ENCODE measurements around the gene ARHGAP18. TPM values are rescaled to one million over a fixed set of nuclear protein-coding genes. Genes with fewer than 3 reads are reported as not detected.

Gene ARHGAP18
- total RNA-seq, 1 donor from 2014 or later: 38.6 TPM

- Histone ChIP-seq H4K20me1 (ENCODE audit: insufficient read depth, low read length) (no peaks in the 10 kb centered on the region), H3K4me1 (ENCODE audit: insufficient read depth, low read length) (peaks cover 13% of the 10 kb centered on the region), H3K9me3 (ENCODE audit: insufficient read depth, low read depth, low read length) (no peaks in the 10 kb centered on the region), H3K4me3 (ENCODE audit: insufficient read depth, low read depth, low read length) (no peak overlapping the region), H3K9ac (ENCODE audit: low read length) (no peak overlapping the region), H2AFZ (ENCODE audit: low read depth, low read length) (no peak overlapping the region), H3K36me3 (ENCODE audit: insufficient read depth, low read length) (peaks cover 20% of the 10 kb centered on the region), H3K79me2 (ENCODE audit: insufficient read depth, low read length) (no peaks in the 10 kb centered on the region), H3K27me3 (ENCODE audit: insufficient read depth, low read length) (no peaks in the 10 kb centered on the region), H3K4me2 (ENCODE audit: low read length) (no peak overlapping the region), H3K27ac (ENCODE audit: low read depth, low read length) (no peak overlapping the region)
- H3K36me3 Mint-ChIP-seq (ENCODE audit: low read depth, unreplicated experiment): peaks cover 17% of the 10 kb centered on the region
- H3K27ac Mint-ChIP-seq (ENCODE audit: unreplicated experiment): peak overlapping the region; percentile 31
- TF ChIP-seq EZH2 (IDR thresholded peaks at IDR 0.05; ENCODE audit: insufficient read depth, low read length): no peak
- TF ChIP-seq CTCF (IDR thresholded peaks at IDR 0.05; ENCODE audit: insufficient read depth, low read depth, low read length): no peak
- H3K9me3 Mint-ChIP-seq (ENCODE audit: unreplicated experiment): no peaks in the 10 kb centered on the region
- no peak for FAIRE-seq
- DNase-seq (ENCODE audit: low read depth): no peak
- no peak overlapping the region for H3K4me3 Mint-ChIP-seq (ENCODE audit: unreplicated experiment)
- no peaks in the 10 kb centered on the region for H3K27me3 Mint-ChIP-seq (ENCODE audit: low read depth, unreplicated experiment)
- peaks cover 12% of the 10 kb centered on the region for H3K4me1 Mint-ChIP-seq (ENCODE audit: low read depth, unreplicated experiment)
Measured at GRCh38 chr6:129632172-129632613, 77.8 kb downstream of the ARHGAP18 start.

GRCh38 chr6:129631070-129631469 is 78.9 kb downstream of the ARHGAP18 start:
- Histone ChIP-seq H3K9me3 (ENCODE audit: insufficient read depth, low read depth, low read length) (no peaks in the 10 kb centered on the region), H2AFZ (ENCODE audit: low read depth, low read length) (no peak overlapping the region), H3K9ac (ENCODE audit: low read length) (no peak overlapping the region), H3K4me2 (ENCODE audit: low read length) (no peak overlapping the region), H3K27ac (ENCODE audit: low read depth, low read length) (no peak overlapping the region), H3K4me1 (ENCODE audit: insufficient read depth, low read length) (peaks cover 13% of the 10 kb centered on the region), H3K4me3 (ENCODE audit: insufficient read depth, low read depth, low read length) (no peak overlapping the region), H3K27me3 (ENCODE audit: insufficient read depth, low read length) (no peaks in the 10 kb centered on the region), H3K36me3 (ENCODE audit: insufficient read depth, low read length) (peaks cover 20% of the 10 kb centered on the region), H4K20me1 (ENCODE audit: insufficient read depth, low read length) (no peaks in the 10 kb centered on the region), H3K79me2 (ENCODE audit: insufficient read depth, low read length) (no peaks in the 10 kb centered on the region)
- Mint-ChIP-seq H3K27ac (ENCODE audit: unreplicated experiment) (no peak overlapping the region), H3K27me3 (ENCODE audit: low read depth, unreplicated experiment) (no peaks in the 10 kb centered on the region), H3K9me3 (ENCODE audit: unreplicated experiment) (no peaks in the 10 kb centered on the region), H3K36me3 (ENCODE audit: low read depth, unreplicated experiment) (peaks cover 11% of the 10 kb centered on the region), H3K4me3 (ENCODE audit: unreplicated experiment) (no peak overlapping the region), H3K4me1 (ENCODE audit: low read depth, unreplicated experiment) (peaks cover 12% of the 10 kb centered on the region)
- DNase-seq (ENCODE audit: low read depth) (no peak), FAIRE-seq (no peak)
- no peak for TF ChIP-seq EZH2 (IDR thresholded peaks at IDR 0.05; ENCODE audit: insufficient read depth, low read length)
- no peak for TF ChIP-seq CTCF (IDR thresholded peaks at IDR 0.05; ENCODE audit: insufficient read depth, low read depth, low read length)

- Histone ChIP-seq H3K9me3 (ENCODE audit: insufficient read depth, low read depth, low read length) (no peaks in the 10 kb centered on the region), H3K27me3 (ENCODE audit: insufficient read depth, low read length) (no peaks in the 10 kb centered on the region), H3K4me1 (ENCODE audit: insufficient read depth, low read length) (peaks cover 13% of the 10 kb centered on the region), H3K9ac (ENCODE audit: low read length) (no peak overlapping the region), H3K79me2 (ENCODE audit: insufficient read depth, low read length) (no peaks in the 10 kb centered on the region), H3K36me3 (ENCODE audit: insufficient read depth, low read length) (peaks cover 20% of the 10 kb centered on the region), H3K4me3 (ENCODE audit: insufficient read depth, low read depth, low read length) (no peak overlapping the region), H4K20me1 (ENCODE audit: insufficient read depth, low read length) (no peaks in the 10 kb centered on the region), H2AFZ (ENCODE audit: low read depth, low read length) (no peak overlapping the region), H3K4me2 (ENCODE audit: low read length) (no peak overlapping the region), H3K27ac (ENCODE audit: low read depth, low read length) (no peak overlapping the region)
- no peak for DNase-seq (ENCODE audit: low read depth)
- Mint-ChIP-seq H3K4me3 (ENCODE audit: unreplicated experiment) (no peak overlapping the region), H3K4me1 (ENCODE audit: low read depth, unreplicated experiment) (peaks cover 12% of the 10 kb centered on the region), H3K27me3 (ENCODE audit: low read depth, unreplicated experiment) (no peaks in the 10 kb centered on the region), H3K27ac (ENCODE audit: unreplicated experiment) (no peak overlapping the region), H3K9me3 (ENCODE audit: unreplicated experiment) (no peaks in the 10 kb centered on the region), H3K36me3 (ENCODE audit: low read depth, unreplicated experiment) (peaks cover 11% of the 10 kb centered on the region)
- no peak for FAIRE-seq
- TF ChIP-seq CTCF (IDR thresholded peaks at IDR 0.05; ENCODE audit: insufficient read depth, low read depth, low read length) (no peak), EZH2 (IDR thresholded peaks at IDR 0.05; ENCODE audit: insufficient read depth, low read length) (no peak)
Measured at GRCh38 chr6:129630596-129630995, 79.4 kb downstream of the ARHGAP18 start.
